Activated T-cell treated with anti-CD3 and anti-CD28 coated beads for 24 hours (primary cell): Measurements from ENCODE around the gene CCNY.

Experiments used
- DNase-seq: peaks from one replicate; pipeline ENCODE4 v3.0.0-alpha.2; 2020; ENCODE audit warnings: low read depth

Gene CCNY

GRCh38 chr10:35426657-35427056 is 90.3 kb downstream of the CCNY start:
- DNase-seq: no peak

DNA sequence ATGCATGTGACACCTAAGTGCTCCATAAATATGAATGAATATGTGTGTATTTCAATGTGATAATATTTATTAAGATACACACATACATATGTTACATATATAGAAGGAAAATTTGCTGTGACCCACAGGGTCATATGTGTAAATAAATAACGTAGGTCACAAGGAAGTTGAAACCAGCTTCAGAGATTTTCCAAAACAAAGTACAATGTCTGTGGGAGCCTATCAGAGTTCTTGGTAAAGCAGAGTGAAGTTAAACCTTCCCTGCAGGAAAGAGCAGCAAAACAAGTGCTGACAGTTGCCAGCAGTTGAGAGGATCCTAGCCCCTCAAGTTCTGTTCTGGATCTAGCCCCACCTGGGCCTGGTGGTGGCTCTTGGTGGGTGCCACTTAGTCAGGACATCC is 91.2 kb downstream of the CCNY start:
- DNase-seq: no peak

DNA sequence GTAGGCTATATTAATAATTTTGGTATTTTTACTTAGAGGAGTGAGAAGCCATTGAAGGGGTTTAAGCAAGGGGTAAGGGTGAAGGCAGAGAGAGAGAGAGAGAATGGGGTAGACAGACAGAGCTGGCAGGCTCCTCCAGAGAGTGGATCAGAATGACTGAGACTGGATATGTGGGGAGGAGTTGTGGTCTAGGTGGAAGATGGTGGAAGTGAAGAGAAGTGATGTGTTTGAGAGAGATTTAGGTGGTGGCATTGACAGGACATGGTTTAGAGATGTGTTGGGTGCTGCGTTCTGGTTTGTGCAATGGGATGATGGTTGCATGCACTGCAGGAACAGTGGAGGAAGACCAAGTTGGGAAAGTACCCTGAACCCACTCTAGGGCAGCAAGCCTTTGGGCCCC is 92.2 kb downstream of the CCNY start:
- no peak for DNase-seq

GRCh38 chr10:35432781-35433338 is 96.6 kb downstream of the CCNY start:
- DNase-seq: no peak

- DNase-seq: no peak
Measured at GRCh38 chr10:35433851-35434426, 97.6 kb downstream of the CCNY start.

DNA sequence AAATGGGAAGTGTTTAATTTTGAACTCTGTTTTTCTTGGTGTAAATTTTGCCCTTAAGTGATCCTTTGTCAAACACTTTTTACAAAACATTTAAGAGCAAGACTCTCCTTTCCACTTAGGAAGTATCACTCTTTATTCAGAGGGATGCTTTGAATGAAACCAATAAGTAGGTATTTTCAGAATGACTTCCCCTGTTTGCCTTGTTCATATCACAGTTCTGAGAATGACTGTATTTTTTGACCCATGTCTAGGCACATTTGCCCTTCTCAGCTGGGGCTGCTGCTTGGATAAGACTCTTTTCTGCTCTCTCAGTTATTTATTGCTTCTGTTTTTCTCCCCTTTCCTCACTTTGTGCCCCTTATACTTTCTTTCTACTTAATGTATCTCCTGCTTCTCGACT is 98.2 kb downstream of the CCNY start:
- DNase-seq: no peak

DNA sequence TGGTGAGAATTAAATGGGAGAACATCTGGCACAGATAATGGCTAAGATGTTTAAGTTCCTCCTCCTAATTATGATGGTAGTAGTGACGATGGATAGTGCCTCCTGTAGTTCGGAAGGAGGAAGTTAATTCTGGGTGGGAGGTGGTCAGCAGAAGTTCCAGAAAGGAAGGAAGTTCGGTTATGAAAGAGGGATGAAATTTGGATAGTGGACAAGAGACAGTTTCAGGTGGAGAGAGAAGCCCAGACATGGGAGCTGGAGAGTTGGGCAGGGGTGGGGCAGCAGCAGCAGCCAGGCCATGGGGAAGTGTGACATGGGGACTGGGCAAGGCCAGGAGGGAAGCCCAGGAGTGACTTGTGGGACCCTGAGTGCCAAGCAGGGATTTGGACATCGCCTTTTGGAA is 99.5 kb downstream of the CCNY start:
- DNase-seq: no peak

DNA sequence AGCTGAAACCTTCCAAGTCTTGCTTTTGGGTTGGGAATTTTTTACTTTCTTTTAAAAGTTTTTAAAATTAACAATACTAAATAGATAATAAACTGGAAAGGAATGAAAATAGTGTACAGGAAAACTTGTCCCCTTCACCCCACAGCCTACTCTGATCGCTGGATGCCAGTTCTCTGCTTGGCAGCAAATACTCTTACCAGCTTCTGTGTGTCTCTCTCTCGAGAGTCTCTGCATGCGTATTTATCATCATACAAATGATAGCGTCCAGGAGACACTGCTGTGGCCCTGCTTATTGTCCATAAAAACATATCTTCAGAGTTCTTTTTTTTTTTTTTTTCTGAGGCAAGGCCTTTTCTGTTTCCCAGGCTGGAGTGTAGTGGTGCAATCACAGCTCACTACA is 101.5 kb downstream of the CCNY start:
- no peak for DNase-seq

- no peak for DNase-seq
Measured at GRCh38 chr10:35438718-35439571, 102.6 kb downstream of the CCNY start.

GRCh38 chr10:35440016-35440415 is 103.7 kb downstream of the CCNY start:
- DNase-seq: no peak

DNA sequence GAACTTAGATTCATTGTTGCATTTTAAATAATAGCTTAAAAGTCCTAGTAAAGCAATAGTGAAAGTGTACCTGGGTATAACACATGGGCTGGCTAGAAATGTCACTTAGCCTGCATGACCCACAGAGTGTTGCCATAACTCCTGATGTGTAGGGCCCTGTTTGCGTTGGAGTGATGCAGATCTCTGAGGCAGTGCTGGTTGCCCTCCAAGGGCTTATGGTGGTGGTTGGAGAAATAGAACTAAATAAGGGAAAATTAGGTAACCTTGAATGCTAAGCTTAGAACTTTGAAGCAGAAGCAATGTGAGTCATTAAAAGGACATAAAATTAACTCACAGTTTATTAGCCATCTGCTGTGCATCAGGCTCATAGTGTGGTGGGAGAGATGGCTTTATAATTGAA is 105.7 kb downstream of the CCNY start:
- DNase-seq: no peak

DNA sequence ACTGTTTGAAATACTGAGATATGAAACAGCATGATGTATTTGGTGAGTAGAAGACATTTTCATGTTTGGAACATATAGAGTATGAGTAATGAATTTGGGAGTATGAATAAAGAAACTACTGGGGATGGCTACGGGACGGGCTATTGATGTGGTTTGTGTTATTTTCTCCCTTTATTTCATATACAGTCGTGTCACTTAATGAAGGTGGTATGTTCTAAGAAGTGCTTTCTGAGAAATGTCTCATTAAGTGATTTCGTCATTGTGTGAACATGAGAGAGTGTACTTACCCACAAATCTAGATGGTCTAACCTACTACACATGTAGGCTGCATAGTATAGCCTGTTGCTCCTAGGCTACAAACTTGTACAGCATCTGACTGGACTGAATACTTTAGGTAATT is 106.3 kb downstream of the CCNY start:
- no peak for DNase-seq

GRCh38 chr10:35443858-35444257 is 107.5 kb downstream of the CCNY start:
- DNase-seq: no peak

- no peak for DNase-seq
Measured at GRCh38 chr10:35445150-35445884, 109.0 kb downstream of the CCNY start.

DNA sequence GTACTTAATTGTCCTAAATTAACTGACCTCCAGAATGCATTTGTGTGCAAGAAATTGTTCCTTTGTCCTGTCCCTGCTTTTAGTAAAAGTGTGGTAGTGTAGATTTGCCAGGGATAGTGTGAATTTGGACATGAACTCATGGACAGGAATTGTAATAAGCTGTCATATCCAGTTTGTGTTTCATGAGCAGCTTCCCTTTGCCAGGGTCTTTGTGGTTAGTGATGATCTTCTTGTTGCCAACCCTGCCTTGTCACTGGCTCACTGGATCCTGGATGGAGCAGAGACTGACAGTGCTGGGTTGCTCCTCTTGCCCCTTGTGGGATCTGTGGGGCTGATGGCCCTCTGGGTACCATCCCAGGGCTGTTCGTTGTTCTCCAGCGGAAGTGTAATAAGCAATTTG is 110.1 kb downstream of the CCNY start:
- no peak for DNase-seq

- no peak for DNase-seq
Measured at GRCh38 chr10:35447693-35448407, 111.5 kb downstream of the CCNY start.

DNA sequence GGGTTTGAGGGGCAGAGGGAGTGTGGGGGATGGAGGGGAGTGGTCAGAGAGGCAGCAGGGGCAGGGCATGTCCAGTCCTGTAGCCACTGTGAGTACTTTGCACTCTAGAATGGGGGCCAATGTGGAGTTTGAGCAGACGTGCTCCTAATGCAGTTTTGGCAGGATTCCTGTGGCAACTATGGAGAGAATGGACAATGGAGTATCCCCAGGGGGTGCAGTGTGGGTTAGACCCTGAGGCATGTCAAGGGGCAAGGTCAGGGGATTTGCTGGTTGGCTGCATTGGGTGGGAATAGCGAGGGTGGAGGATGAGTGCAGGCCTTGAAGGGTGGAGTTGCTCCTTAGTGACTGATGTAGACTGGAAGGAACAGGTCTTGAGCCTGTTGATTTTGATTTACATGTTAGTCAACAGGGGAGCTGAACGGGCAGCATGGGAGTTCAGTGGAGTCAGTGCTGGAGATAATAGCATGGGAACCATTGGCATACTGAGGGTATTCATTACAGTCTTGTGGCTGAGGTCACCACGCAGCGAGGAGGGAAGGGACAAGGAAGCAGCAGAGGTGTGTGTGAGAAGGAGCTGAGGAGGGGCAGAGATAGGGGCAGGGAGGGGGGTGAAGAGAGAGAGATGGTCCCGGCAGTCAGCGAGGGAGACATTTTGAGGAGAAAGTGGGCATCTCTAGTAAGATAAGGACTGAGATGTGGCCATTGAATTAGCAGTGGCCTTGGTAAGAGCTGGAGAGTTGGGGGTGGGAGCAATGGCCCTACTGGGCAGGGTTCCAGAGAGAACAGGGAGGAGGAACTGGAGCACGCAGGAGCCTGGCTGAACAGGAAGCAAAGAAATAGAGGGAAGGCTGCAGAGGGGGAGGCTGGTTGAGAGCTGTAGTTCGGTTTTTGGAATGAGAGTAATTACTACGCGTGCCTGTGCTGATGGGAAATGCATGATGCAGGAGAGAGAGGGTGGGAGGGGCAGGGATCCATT is 112.7 kb downstream of the CCNY start:
- DNase-seq: no peak

DNA sequence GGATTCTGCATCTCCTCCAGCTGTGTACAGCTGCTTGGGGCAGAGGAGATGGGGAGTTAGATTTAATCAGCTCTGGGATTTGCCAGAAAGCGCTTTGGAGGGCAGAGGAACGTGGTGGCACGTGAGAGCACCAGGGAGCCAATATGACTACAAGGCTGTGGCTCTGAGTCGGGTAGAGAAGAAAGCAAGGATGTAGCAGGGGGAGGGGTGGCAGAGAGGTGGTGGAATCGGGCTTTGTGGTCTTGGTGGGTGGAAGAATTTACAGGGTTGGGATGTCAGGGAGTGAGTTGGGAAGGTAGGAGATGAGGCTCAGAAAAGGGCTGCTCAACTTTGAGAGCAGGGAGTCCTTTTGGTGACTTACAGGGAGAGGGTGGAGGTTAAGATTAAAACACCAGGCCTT is 113.6 kb downstream of the CCNY start:
- DNase-seq: no peak

DNA sequence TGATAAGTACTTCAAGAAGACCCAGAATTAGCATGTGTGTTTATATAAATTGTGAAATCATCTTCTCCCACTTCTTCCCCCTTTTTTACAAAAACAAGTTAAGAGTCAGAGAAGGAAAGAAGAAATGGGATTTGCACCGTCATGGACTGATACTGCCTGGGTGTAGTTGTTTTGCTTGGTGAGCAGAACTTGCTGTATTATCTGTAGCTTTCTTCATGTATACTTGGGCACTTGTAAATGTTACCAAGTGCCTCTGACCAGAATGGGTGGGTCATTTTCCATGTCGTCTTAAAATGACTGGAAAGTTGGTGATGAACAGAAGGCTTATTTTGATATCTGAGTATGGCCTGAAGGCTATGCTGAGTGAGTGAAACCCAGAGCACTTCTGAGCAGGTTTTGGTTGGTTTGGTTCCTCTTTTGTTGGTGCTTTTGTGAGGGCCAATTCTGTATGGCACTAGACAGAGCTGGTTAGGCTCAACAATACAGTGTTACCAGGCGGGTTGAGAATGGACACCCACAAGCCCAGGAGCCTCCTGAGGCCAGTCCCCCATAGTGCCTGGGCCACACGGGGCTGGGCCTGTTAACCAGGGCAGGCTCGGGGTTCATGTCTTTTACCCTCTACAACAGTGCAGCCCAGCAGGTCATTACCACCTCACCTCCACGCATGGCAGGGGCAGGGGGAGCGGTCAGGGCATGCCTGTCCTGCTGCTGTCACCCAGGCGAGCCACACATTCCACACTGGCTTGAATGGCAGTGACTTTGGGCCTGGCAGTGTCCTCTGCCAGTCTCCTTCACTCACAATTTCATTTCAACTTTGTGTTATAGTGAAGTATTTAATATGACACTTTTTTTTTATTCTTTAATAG is 115.1 kb downstream of the CCNY start:
- DNase-seq: no peak

DNA sequence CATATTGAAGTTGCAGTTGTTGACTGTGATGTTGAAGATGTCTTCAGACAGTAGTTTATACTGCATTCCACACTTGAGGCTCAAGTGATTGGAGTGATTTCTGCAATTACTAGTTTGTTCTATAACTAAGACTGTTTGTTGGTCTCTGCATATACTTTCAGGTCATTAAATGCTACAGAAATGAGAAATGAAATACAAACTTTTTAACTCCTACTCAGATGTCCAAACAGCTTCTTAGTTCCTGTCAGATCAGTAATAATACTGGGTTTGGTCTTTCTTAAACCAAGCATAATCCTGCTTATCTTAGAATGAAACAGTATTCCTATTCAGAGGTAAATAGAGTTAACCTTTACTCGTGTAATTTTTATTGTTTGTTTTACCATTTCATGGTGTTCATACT is 115.9 kb downstream of the CCNY start:
- DNase-seq: no peak
